Activated CD4-positive, alpha-beta T cell treated with anti-CD3 and anti-CD28 coated beads for 48 hours (primary cell): Measurements from ENCODE around the gene CCNYL1.
A peak's percentile ranks its signal among the peaks of the same experiment; 100 is the strongest.
"Not testable (repeated sequence)": the region's sequence is repeated elsewhere in the genome, so short reads cannot be mapped to it uniquely, and the experiment has no call there.

Experiments
- DNase-seq: peaks from one replicate; pipeline ENCODE4 v3.0.0-alpha.2; 2020

CCNYL1 gene

GRCh38 chr2:207710814-207711740, at the start of gene CCNYL1:
TSS of gene CCNYL1 (plus strand) at chr2:207711640. CDS start at chr2:207711897, 257 bp downstream.
- peak; percentile 99 for DNase-seq

- no peak for DNase-seq
These were observed 49.2 kb upstream of the CCNYL1 start for GRCh38 chr2:207662203-207662602.

DNA sequence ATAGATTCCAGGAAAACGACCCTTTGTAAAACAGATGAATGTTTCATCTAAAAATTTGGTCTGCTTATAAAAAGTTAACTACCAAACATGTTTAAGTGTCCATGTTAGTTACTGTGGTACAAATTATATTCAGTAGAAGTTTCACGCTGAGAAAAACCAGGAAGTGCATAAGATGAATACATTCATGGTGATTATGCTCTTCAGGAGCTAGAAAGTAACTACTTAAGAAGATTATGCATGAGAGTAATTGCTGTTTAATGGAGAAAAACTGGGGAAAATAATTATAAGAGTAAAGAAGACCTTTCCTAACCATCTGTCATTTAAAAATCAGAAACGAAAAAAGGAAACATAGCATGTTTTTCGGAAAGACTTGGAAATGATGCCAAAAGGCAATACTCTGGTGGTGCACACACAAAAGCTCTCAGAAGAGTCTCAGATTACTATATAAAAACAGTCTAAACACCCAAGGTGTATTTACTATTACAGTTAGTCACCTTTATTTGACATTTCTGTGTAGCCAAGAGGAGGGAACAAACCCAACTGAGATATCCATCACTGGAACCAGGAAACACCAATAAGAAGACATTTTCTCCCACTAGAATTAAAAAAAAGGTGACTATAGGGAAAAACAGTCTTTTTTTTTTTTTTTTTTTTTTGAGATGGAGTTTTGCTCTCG, 47.4 kb upstream of the CCNYL1 start:
- no peak for DNase-seq

GRCh38 chr2:207670887-207671286, 40.6 kb upstream of the CCNYL1 start:
- DNase-seq, result no peak

DNA sequence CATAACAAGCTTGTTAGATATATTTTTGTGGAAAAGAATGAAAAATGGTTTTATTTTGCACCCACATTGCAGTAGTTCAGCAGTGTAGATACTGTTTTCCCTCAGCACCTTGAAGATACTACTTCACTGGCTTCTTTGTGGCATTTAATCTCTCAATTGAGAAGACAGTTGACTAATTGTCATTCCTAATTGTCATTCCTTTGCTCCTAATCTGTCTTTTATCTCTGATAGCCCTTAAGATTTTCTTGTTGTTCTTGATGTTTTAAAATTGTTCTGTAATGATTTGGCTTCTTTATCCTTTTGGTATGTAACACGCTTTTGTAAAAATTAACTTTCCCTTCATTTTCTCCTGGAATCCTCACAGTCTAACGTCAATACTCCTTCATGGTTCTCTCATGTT, 38.0 kb upstream of the CCNYL1 start:
- no peak for DNase-seq

DNA sequence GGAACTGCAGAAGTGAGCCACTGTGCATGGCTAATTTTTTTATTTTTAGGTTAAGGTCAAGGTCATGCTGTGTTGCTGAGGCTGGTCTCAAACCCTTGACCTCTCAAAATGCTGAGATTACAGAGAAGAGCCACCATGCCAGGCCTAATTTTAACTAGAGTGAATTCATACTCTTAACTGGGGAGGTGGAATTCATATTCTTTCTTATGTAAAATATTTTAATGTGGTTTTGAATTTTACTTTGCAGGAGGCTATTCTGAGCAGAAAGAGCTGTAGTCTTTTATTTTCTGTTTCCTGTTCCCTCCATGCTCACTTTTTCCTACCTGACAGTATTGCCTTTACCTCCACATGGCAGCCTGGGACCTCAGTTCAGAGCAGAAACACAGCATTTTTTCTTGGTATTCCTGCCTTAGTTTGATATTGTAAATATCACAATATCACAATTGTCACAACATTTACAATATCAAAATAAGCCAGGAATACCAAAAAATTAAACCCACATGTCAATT, 37.1 kb upstream of the CCNYL1 start:
- no peak for DNase-seq

DNA sequence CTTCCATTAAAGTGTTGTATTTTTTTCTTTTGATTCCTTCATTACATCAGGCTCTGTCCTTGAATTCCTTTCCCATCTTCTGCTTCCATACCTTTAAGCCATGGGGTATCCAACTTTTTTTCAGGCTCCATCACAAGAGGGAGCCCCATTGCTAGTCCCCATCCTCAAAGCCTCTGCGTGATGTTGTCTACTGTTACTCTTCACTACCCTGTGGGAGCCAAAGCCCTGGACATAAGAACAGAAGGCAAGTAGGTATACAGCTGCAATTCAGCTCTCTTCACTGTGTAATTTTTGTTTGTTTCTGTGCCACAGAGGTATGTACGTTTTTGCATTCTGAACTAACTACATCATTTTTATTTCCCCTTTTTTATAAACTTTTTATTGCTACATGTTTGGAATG, 36.6 kb upstream of the CCNYL1 start:
- no peak for DNase-seq

DNA sequence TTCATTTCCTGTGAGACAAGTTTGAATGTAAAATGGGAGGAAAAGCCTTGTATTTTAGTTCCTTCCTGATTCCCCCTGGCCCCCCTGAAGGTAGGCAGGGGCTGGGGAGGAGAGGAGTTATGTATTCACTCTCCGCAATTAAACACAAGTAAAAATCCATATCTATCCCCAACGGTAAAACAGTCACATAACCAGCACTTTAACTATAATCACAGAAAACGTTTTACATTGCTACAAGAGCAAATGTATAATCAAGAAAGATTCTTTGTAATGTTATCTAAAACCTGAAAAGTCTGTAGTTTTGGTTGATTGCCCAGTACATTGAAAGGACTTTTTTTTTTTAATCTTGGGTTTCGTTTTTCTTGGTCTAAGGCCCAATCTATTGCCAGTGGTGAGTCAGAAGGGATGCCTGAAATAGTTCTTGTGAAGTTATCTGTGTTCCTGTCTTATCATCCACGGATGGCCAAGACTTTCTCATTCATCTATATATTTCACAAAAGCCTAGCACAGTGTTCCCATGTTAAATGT, 34.5 kb upstream of the CCNYL1 start:
- no peak for DNase-seq

DNA sequence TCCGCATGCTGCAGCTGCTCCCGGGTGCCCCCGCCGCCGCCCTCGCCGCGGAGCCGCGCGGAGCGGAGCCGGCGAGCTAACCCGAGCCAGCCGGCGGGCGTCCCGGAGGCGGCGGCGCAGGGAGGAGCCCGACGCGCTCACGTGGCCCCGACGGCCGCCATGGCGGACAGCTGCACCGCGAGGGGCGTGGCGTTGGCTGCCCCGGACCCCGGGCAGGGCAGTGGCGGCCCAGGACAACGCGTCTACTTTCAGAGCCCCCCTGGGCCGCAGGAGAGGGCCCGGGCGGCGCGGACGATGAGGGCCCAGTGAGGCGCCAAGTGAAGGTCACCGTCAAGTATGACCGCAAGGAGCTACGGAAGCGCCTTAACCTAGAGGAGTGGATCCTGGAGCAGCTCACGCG, 30.0 kb upstream of the CCNYL1 start:
- DNase-seq, result no peak

DNA sequence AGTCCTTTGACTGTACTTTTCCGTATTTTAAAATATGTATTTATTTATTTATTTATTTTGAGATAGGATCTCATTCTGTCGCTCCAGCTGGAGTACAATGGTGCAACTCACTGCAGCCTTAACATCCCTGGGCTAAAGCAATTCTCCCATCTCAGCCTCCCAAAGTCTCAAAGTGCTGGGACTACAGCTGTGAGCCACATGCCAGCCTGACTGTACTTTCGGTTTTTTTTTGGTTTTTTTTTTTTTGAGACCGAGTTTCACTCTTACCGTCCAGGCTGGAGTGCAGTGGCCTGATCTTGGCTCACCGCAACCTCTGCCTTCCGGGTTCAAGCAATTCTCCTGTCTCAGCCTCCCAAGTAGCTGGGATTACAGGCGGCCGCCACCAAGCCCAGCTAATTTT, 28.9 kb upstream of the CCNYL1 start:
- DNase-seq, result no peak

- no peak for DNase-seq
These were observed 28.0 kb upstream of the CCNYL1 start for GRCh38 chr2:207683438-207683837.

DNA sequence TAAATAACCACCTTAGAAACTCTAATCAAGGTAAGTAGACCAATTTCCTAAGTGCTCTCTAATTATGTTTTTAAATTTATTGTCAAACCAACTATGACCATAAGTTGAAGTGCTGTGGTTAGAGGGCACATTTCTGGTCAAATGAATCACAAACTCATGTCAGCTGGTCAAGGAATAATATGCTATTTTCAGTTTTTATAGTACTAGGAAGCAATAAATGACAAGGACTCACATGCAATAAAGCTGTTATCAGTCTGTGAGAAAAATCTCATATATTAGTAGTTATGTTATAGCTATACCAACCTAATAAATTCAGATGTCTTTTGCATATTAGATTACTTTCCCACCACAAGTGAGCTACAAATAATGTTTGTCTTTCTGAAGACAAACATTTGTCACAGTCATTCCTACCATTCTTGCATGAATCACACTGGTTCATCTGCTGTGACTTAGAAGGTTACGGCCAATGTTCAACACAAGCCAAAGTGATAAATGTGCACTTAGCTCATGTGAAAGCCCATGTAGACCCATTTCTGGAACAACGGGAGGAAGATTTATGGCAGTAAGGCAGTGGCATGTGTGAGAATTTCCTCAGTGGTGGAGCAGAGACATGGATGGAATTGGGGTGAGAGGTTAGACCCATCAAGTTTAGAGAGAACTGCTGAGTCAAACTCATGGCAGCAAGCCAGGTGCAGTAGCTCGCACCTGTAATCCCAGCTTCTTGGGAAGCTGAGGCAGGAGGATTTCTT, 27.4 kb upstream of the CCNYL1 start:
- DNase-seq, result no peak

DNA sequence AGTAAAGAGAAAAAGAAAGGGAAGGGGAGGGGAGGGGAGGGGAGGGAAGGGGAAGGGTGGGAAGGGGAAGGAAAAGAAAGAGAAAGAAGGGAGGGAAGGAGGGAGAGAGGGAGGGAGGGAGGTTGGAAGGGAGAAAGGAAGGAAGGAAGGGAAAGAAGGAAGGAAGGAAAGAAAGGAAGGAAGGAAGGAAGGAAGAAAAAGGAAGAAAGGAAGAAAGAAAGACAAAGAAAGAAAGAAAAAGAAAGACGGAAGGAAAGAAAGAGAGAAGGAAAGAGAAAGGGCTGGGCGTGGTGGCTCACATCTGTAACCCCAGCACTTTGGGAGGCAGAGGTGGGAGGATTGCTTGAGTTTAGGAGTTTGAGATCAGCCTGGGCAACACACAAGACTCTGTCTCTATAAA, 24.6 kb upstream of the CCNYL1 start:
- DNase-seq, result no peak

DNA sequence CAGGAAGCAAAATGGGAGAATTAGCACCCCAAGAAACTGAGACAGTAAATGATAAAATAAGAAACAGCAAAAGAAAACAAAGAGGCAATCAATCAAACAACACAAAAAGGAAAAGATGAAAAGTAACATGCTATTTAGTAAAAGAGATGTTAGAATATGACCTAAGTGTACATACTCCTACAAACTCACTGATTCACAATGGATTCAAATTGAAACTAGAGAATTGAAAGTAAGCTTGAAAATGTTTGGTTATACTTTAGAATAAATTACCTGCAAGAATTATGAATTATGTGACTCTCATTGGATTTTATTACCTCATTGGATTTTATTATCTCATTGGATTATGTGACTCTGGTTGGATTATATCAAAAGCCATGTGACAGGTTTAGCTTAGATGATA, 22.8 kb upstream of the CCNYL1 start:
- DNase-seq, result no peak

GRCh38 chr2:207690845-207691461, 20.5 kb upstream of the CCNYL1 start:
- DNase-seq, result not testable (repeated sequence)

DNA sequence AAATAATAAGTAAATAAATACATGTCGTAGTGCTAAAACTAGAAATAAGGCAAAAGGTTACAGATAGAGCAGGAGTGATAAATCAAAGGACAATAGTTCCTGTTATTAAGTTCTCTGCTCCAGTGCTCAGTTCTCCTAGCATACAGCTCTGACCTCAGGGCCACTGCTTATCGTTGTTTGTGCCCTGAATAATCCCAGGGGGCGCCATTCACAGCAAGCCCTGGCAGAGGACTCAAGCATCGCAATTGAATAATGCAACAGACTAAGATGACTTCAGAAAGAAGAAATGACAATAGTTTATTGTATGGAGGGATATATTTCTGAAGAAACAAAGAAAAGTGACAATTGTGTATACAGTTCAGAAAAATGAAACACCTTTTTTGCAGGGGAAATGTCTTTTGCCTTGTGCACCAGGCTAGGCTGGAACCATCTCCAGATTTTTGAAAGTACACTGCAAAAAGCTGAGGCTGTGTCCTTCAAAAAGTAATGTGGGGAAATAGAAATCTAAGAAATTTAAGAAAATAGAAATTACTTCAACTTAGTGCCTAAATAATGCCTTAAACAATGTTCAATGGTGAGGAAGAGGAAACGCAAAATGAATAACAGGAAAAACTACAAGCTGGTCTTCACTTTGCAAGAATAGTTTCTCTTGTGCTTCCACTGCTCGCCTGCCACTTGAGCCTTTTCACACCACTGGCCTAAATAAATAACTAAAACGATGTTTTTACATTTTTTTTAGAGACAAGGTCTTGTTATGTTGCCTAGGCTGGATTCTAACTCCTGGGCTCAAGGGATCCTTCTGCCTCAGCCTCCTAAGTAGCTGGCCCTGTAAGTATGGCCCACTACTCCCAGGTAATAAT, 19.0 kb upstream of the CCNYL1 start:
- DNase-seq, result peak; percentile 57

DNA sequence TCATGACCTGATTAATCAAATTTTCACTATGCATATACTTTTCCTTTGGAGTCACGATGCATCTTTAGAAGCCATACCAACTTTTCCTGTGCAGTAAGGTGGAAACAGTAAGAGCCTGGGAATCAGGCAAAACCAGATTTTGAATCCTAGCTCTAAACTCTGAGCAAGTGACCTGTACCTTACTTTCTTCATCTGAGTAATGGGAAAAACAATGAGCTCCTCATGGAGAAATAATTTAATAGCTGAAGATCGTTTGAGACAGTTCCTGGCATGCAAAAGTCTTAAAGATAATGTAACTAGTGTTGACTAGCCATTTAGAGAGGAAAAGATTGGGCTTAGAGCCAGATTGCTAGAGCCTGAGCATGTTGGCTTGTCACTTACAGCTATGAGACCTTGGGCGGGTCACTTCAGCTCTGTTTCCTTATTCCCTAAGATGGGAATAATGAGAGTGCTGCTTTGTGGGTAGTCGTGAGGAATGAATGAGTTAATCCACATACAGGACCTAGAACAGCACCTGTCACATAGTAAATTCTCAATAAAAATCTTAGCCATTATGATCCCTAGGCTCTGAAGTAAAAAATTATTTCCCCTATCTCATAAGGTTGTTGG, 17.7 kb upstream of the CCNYL1 start:
- DNase-seq, result no peak

GRCh38 chr2:207694811-207695281, 16.6 kb upstream of the CCNYL1 start:
- no peak for DNase-seq

GRCh38 chr2:207695293-207695692, 16.1 kb upstream of the CCNYL1 start:
- DNase-seq, result no peak

DNA sequence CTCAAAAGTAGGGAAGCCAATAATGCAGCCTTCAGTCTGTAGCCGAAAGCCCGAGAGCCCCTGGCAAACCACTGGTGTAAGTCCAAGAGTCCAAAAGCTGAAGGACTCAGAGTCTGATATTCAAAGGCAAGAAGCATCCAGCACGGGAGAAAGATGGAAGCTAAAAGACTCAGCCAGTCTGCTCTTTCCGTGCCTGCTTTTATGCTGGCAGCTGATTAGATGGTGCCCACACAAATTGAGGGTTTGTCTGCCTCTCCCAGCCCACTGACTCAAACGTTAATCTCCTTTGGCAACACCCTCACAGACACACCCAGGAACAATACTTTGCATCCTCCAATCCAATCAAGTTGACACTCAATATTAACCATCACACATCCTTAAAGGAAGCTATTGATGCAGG, 14.5 kb upstream of the CCNYL1 start:
- not testable (repeated sequence) for DNase-seq

- no peak for DNase-seq
These were observed 14.0 kb upstream of the CCNYL1 start for GRCh38 chr2:207697411-207697810.
